Right lung (tissue), 10 donors: ENCODE measurements around the gene S100A6. TPM values are rescaled to one million over a fixed set of nuclear protein-coding genes. Genes with fewer than 3 reads are reported as not detected.
A peak's percentile ranks its signal among the peaks of the same experiment; 100 is the strongest.
"Not testable (repeated sequence)": the region's sequence is repeated elsewhere in the genome, so short reads cannot be mapped to it uniquely, and the experiment has no call there.

Experiments used
- DNase-seq, 2 donors: peaks; one replicate each; pipeline ENCODE4 v3.0.0-alpha.2; 2013
- long read RNA-seq, 8 donors: transcript quantifications; one replicate each; lab custom pipeline, GENCODE V29; 2026
- polyA plus RNA-seq, 5 donors: library from polyadenylated mRNA; unstranded; fragments of 120-200 nt; gene quantifications; one replicate each; pipeline versions ENCODE4 v1.2.1 to v1.2.3, GENCODE V29; 2013; ENCODE audit warnings: inconsistent platforms in 1 of 5, low replicate concordance in 1 of 5; ENCODE audit not compliant: insufficient read length in 5 of 5, insufficient read depth in 1 of 5

S100A6 gene
- 100 to 1,000 TPM; 138 to 297 (median 187) TPM for polyA plus RNA-seq
- long read RNA-seq, donor 1, transcript S100A6-204 (2 exons, 311 nt), result minor isoform, 8 of 930 reads
- long read RNA-seq, donor 1, transcript S100A6-201 (3 exons, 665 nt), result major isoform, 351 of 930 reads
- long read RNA-seq, donor 1, partial matches to known transcripts, result 563 of 930 reads
- long read RNA-seq, donor 1, other reads (novel, unspliced or antisense), result 5 of 930 reads
- long read RNA-seq, donor 2, transcript S100A6-201 (3 exons, 665 nt), result major isoform, 163 of 353 reads
- long read RNA-seq, donor 2, partial matches to known transcripts, result 182 of 353 reads
- long read RNA-seq, donor 2, other reads (novel, unspliced or antisense), result 5 of 353 reads
- long read RNA-seq, donor 3, transcript S100A6-201 (3 exons, 665 nt), result major isoform, 281 of 436 reads
- long read RNA-seq, donor 3, partial matches to known transcripts, result 138 of 436 reads
- long read RNA-seq, donor 3, other reads (novel, unspliced or antisense), result 11 of 436 reads
- long read RNA-seq, donor 4, transcript S100A6-201 (3 exons, 665 nt), result major isoform, 153 of 373 reads
- long read RNA-seq, donor 4, partial matches to known transcripts, result 219 of 373 reads
- long read RNA-seq, donor 4, other reads (novel, unspliced or antisense), result 0 of 373 reads
- long read RNA-seq, donor 5, transcript S100A6-201 (3 exons, 665 nt), result major isoform, 312 of 709 reads
- long read RNA-seq, donor 5, partial matches to known transcripts, result 387 of 709 reads
- long read RNA-seq, donor 5, other reads (novel, unspliced or antisense), result 5 of 709 reads
- long read RNA-seq, donor 6, transcript S100A6-205 (3 exons, 673 nt), result minor isoform, 8 of 526 reads
- long read RNA-seq, donor 6, transcript S100A6-201 (3 exons, 665 nt), result major isoform, 417 of 526 reads
- long read RNA-seq, donor 6, partial matches to known transcripts, result 90 of 526 reads
- long read RNA-seq, donor 6, other reads (novel, unspliced or antisense), result 9 of 526 reads
- long read RNA-seq, donor 7, transcript S100A6-201 (3 exons, 665 nt), result major isoform, 275 of 902 reads
- long read RNA-seq, donor 7, transcript S100A6-205 (3 exons, 673 nt), result minor isoform, 8 of 902 reads
- long read RNA-seq, donor 7, partial matches to known transcripts, result 603 of 902 reads
- long read RNA-seq, donor 7, other reads (novel, unspliced or antisense), result 12 of 902 reads
- long read RNA-seq, donor 8, transcript S100A6-201 (3 exons, 665 nt), result major isoform, 99 of 231 reads
- long read RNA-seq, donor 8, partial matches to known transcripts, result 130 of 231 reads
- long read RNA-seq, donor 8, other reads (novel, unspliced or antisense), result 0 of 231 reads

DNA sequence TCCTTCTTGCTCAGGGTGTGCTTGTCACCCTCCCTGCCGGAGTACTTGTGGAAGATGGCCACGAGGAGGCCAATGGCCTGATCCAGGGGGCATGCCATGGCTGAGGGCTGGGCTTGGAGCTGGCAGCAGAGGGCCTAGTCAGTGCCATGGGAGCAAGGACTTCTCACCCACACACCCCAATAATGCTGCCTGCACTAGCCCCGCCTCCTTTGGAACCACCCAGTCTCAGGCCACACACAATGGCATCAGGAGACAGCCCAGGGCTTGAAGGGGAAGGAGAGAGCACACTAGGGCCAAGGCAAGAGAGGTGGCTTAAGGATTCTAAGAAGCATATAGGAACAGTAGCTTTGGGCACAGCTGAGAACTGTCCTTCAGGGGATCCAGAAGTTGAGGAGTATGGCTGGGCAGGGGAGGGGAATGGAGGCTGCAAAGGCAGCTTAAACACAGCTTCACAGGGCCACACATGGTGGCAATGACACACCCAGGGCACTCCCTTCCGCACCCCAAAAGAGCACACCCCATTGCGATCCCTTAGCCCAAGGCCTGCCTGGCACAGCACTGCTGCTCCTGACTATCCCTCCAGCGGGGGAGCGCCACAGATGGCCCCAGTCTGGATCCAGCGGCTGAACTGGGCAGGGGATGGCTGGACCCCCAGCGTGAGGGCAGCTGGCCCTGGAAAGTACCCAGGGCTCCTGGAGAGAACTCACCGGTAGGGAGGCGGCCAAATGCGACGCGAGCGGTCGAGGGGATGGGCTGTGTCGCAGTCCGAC, at the start of gene S100A6:
Gene S100A6, minus strand, starts transcription at position 750 of the 770 bp plus-strand sequence. Its CDS starts 652 bp downstream, at position 98.
- DNase-seq, result peak; percentile 21 to 28

DNA sequence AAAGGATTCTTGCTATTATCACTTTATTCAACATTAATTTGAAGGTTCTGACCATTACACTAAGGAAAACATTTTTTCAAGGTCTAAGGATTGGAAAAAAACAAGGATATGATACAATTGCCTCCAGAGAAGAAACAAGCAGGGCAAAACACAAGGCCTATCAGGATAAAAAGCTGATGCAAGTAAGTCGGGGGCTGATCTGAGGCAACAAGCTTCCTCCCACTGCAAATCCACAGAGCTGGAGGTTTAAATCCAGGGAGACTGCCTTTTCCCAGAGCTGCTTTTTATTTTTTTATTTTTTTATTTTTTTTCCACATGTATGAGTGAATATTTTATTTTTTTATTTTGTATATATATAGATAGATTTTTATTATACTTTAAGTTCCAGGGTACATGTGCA, 49.2 kb upstream of the S100A6 start:
- no peak for DNase-seq

DNA sequence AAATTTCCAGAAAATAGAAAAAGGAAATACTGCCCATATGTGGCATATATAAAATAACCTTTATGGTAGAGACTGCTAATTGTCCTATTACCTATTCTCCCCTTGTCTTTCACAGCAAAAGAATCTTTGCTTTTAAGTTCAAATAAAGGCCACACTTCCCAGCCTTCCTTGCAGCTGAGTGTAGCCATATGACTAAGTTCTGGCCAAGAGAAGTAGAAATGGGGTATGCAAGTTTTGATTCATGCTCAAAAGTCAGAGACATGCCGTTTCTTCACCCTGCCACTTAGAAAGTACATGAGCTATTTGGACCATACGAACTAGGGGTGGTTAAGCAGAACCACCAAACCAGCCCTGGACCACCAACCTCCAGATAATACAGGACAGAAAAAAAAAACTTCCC, 48.2 kb upstream of the S100A6 start:
- no peak for DNase-seq

DNA sequence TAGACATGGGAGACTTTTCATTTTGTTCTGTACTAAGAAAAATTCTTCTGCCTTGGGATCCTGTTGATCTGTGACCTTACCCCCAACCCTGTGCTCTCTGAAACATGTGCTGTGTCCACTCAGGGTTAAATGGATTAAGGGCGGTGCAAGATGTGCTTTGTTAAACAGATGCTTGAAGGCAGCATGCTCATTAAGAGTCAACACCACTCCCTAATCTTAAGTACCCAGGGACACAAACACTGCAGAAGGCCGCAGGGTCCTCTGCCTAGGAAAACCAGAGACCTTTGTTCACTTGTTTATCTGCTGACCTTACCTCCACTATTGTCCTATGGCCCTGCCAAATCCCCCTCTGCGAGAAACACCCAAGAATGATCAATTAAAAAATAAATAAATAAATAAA, 47.7 kb upstream of the S100A6 start:
- not testable (repeated sequence) for DNase-seq

DNA sequence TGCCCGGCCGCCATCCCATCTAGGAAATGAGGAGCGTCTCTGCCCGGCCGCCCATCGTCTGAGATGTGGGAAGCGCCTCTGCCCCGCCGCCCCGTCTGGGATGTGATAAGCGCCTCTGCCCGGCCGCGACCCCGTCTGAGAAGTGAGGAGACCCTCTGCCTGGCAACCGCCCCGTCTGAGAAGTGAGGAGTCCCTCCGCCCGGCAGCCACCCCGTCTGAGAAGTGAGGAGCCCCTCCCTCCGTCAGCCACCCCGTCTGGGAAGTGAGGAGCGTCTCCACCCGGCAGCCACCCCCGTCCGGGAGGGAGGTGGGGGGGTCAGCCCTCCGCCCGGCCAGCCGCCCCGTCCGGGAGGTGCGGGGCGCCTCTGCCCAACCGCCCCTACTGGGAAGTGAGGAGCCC, 47.0 kb upstream of the S100A6 start:
- not testable (repeated sequence) for DNase-seq

DNA sequence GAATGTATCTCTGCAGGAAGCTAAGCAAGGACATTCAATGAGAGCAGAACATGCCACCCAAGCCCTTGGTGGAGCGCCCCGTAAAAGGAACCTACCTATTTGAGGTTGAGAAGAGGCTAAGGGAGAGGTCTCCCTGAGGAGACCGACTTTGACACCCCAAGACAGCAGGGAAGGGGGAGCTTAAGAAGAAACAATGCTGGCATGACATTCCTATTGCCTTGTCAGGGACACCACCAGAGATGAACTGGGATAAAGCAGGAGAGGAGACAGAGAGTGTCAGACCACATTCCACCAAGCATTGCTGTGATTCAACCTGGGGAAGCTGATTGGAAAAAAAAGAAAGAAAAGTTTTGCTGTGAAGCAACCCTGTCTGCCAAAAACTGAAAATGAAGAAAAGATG, 43.1 kb upstream of the S100A6 start:
- no peak for DNase-seq

DNA sequence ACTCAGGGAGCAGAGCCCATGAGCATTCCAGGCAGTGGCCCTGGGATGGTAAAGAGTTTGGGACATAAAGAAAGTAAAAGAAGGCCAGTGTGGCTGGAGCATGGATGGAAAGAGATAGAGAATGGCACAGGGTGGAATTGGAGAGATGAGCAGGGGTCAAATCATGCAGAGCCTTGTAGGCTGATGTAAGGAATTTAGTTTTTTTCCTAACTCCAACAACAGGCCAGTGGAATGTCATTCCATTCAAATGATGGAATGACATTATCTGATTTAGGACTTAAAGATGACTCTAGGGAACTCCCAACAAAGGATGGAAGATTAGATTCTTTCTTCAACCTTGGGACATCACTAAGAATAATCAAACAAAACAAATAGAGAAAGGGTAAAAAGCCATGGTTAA, 42.7 kb upstream of the S100A6 start:
- DNase-seq, result no peak

DNA sequence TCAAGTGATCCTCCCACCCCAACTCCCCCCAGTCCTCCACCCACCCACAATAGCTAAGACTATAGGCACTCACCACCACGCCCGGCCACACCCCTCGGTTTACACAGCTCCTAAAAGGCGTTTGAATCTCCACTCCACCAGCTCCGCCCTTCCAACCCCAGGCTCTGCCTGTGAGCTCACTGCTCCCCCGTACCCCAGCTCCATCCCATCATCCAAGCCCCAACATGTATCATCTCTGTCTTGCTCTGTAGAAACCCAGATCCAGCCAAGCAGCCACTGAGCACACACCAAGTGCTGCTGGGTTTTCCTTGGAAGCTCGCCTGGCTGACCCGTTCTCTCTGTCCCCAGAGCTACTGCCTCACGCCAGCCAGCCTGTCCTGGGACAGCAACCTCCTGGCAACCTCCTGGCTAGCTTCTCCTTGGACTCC, 41.8 kb upstream of the S100A6 start:
- no peak for DNase-seq

DNA sequence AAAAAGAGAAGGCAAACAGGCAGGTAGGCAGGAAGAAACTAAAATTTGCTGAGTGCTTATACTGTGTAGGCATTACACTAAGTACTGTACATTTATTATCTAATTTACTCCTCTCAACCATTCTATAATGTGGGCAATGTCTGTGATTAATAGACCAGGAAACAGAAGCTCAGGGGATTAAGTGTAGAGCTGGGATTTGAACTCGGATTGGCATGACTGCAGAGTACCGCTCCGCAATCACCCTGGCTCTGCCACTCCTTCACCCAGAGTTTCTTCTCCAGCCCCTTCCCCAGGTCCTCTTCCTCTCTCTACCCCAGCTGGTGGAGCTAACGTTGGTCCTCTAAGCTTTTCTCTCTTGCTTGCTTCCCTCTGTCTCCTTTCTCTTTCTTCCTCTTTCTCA, 41.3 kb upstream of the S100A6 start:
- no peak for DNase-seq

DNA sequence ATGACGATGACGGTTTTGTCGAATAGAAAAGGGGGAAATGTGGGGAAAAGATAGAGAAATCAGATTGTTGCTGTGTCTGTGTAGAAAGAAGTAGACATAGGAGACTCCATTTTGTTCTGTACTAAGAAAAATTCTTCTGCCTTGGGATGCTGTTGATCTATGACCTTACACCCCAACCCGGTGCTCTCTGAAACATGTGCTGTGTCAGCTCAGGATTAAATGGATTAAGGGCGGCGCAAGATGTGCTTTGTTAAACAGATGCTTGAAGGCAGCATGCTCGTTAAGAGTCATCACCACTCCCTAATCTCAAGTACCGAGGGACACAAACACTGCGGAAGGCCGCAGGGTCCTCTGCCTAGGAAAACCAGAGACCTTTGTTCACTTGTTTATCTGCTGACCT, 39.7 kb upstream of the S100A6 start:
- DNase-seq, result not testable (repeated sequence)

DNA sequence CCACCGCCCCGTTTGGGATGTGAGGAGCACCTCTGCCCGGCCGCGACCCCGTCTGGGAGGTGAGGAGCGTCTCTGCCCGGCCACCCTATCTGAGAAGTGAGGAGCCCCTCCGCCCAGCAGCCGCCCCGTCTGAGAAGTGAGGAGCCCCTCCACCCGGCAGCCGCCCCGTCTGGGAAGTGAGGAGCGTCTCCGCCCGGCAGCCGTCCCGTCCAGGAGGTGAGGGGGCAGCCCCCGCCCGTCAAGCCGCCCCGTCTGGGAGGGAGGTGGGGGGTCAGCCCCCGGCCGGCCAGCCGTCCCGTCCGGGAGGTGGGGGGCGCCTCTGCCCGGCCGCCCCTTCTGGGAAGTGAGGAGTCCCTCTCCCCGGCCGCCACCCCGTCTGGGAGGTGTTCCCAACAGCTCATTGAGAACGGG, 39.3 kb upstream of the S100A6 start:
- DNase-seq, result not testable (repeated sequence)

DNA sequence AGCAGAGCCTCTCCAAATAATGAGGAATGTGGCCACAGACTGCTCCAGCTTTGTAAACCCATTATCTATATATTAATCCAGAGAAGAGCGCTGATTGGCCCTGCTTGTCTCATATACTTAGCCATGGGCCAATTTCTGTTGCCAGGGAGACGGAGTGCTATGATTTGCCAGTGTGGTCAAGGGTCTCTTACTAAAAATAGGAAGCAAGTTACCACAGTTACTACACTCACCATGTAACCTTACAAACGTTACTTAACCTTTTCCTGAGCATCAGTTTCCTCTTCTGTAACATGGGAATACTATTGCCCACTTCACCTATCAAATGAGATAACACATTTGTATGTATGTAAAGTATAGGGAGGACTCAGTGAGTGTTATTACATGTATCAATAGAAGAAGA, 37.6 kb upstream of the S100A6 start:
- DNase-seq, result no peak

DNA sequence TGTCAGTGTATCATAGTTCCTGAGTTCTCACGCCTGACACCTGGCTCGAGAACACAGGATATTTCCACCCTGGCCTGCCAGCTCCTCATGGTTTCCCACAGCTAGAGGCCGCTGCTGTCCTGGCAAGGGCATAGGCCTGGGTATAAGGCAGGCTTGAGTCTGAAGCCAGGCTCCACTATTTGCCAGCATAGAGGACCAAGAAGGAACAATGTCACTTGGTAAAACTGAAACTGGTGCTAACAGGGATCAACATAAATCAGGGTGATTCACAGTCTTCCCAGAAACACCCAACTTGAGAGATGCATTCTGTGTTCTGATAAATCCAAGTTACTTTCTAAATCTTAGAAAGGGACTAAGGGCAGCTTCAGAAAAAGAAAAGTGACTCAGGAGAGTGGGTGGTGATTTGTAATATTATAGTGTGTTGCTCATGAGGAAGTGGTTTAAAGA, 36.8 kb upstream of the S100A6 start:
- DNase-seq, result peak; percentile 38 to 60

DNA sequence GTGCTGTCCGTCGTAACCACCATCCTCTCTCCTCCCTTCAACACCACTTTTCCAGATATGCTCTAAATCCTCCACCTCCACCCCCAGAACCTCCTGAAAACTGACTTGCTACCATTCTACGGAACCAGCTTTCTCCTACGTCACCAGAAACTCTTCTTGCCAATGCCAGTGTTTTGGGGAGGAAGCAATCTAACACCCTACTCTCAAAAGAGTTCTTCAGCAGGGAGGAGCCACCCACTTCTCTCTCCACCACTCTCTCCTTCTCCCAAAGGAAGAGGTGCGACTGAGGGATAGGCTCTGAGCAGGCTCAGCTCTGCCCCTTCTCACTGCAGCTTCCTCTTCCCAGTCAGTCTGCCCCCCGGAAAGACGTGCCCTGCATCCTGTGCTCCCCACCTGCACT, 35.9 kb upstream of the S100A6 start:
- DNase-seq, result no peak

DNA sequence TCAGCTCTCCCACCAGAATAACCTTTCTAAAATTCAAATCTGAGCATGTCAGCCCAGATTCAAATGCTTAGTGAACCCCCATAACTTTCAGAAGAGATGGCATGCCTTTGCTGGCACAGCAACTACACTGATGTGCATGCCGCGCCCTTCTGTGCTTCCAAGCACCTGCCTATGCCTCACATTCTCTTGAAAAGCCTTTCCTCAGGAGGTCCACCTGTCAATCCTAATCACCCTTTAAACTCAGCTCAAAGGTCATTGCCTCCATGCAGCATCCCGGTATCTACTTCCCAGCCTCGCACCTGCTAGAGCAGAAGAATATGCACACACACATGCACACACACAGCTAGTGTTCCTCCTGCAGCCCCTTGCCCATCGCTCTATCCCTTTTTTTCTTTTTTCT, 35.1 kb upstream of the S100A6 start:
- no peak for DNase-seq

DNA sequence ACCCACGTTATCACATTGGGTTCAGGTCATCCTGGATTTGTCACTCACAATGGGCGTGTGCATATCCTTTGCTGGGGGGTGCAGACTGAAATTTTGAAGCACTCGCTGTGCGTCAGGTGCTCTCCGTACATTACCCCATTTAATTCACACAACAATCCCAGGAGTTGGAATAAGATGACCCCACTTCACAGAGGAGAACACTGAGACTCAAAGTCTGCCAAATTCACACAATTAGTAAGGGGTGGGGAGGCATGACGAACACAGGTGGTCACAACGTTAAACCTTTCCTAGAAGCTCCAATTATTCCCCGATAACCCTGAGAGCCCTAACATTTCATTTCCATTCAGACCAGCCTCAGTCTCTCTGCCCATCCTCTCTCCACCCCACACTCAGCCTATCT, 33.7 kb upstream of the S100A6 start:
- DNase-seq, result no peak

DNA sequence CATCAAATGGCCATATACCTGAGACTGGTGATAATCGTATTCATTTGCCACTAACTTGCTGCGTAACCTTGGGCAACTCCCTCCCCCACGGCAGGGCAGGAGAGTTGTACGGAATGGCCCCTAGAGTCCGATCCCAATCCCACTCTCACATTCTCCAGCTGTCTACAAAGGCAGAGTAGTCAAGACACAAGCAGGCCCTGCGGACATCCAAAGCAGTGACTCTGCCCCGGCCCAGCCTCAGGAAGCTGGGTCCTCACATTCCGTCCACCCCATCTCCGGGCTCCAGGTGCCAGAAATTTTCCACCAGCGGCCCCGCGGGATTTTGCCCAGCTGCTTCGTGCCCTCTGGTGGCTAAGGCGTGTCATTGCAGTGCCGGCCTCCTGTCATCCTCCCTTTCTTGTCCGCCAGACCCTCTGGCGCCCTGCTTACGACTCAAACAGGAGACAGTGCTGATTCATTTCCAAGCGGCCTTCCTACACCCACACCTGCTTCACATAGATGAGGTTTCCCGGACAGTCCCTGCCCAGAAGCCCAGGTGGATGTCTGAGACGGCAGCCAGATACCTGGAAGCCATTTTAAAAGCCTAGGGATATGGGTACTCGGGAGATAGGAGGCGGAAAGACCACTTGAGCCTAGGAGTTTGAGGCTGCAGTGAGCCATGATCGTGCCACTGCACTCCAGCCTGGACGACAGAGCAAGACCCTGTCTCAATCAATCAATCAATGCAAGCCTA, 32.7 kb upstream of the S100A6 start:
- DNase-seq, result peak in 1 of 2 donors; percentile 82

DNA sequence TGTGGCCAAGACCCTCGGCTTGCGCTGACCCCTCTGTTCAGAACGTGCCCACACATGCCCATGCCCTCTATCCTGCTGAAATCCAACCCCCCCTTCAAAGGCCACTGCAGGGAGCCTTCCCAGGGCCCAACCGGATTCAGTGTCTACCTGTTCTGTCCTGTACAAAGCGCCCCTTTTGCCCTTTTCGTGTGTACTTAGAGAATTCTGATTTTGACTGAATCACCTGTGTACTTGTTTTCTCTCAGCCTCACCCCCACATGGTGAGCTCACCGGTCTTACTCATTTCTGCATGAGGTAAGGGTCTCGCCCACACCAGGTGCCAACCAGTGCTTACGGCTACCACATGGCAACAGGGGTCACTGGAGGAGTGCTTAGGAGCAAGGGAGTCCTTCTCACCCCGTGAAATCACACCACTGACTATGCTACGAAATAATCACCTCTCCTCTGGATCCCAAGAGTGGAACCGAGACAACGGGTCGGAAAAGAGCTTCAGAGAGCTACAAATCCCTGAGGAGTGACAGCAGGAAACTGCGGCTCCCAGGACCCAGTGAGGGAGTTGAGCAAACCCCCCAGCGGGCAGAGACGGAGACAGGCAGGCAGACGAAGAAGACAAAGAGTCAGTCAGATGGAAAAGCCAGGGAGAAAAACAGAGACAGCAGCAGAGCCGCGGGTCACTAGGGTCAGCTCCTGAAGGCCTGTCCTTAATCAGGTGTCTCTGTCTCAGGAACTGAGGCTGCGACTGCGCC, 32.0 kb upstream of the S100A6 start:
- DNase-seq, result no peak
